Ishikawa (cell line): ENCODE results near the gene PRRG3.
A peak's percentile ranks its signal among the peaks of the same experiment; 100 is the strongest.

Experiments
- CEBPB ChIP-seq: IDR thresholded peaks from 2 replicates; pipeline ENCODE4 v1.6.1; 2012
- CREB1 ChIP-seq: IDR thresholded peaks from 2 replicates; pipeline ENCODE4 v1.6.1; 2012; ENCODE audit warnings: low read depth
- EGR1 ChIP-seq: IDR thresholded peaks from 2 replicates; pipeline ENCODE4 v1.6.1; 2012
- EP300 ChIP-seq: IDR thresholded peaks from 2 replicates; pipeline ENCODE4 v1.6.1; 2012; ENCODE audit warnings: borderline replicate concordance
- FOXM1 ChIP-seq: IDR thresholded peaks from 2 replicates; pipeline ENCODE4 v1.6.1; 2012; ENCODE audit warnings: low read depth, borderline replicate concordance
- MAX ChIP-seq: IDR thresholded peaks from 2 replicates; pipeline ENCODE4 v1.6.1; 2012
- NFIC ChIP-seq: IDR thresholded peaks from 2 replicates; pipeline ENCODE4 v1.6.1; 2012
- RAD21 ChIP-seq: IDR thresholded peaks from 2 replicates; pipeline ENCODE4 v1.6.1; 2012; ENCODE audit warnings: low read depth
- REST ChIP-seq: IDR thresholded peaks from 2 replicates; pipeline ENCODE4 v1.6.1; 2012; ENCODE audit warnings: low read depth, mild to moderate bottlenecking
- TAF1 ChIP-seq: IDR thresholded peaks from 2 replicates; pipeline ENCODE4 v1.6.1; 2012; ENCODE audit warnings: low read depth, mild to moderate bottlenecking
- TCF12 ChIP-seq: IDR thresholded peaks from 2 replicates; pipeline ENCODE4 v1.6.1; 2012; ENCODE audit warnings: low read depth
- TEAD4 ChIP-seq: IDR thresholded peaks from 2 replicates; pipeline ENCODE4 v1.6.1; 2012
- USF1 ChIP-seq: IDR thresholded peaks from 2 replicates; pipeline ENCODE4 v1.6.1; 2012
- YY1 ChIP-seq: IDR thresholded peaks from 2 replicates; pipeline ENCODE4 v1.6.1; 2012; ENCODE audit warnings: low read depth
- ZBTB7A ChIP-seq: IDR thresholded peaks from 2 replicates; pipeline ENCODE4 v1.6.1; 2012; ENCODE audit warnings: low read depth

PRRG3 gene

GRCh38 chrX:151712253-151712652 lies 17.0 kb downstream of the PRRG3 start:
- TF ChIP-seq CREB1, result no peak
- TF ChIP-seq REST, result no peak
- TF ChIP-seq TEAD4, result no peak
- no peak for TF ChIP-seq NFIC
- no peak for TF ChIP-seq ZBTB7A
- TF ChIP-seq MAX, result no peak
- TF ChIP-seq TAF1, result no peak
- TF ChIP-seq TCF12, result no peak
- no peak for TF ChIP-seq CEBPB
- TF ChIP-seq FOXM1, result no peak
- TF ChIP-seq USF1, result no peak
- TF ChIP-seq EP300, result no peak
- TF ChIP-seq YY1, result no peak
- no peak for TF ChIP-seq EGR1
- no peak for TF ChIP-seq RAD21

GRCh38 chrX:151713849-151714248 lies 18.6 kb downstream of the PRRG3 start:
- TF ChIP-seq FOXM1 (no peak), EGR1 (no peak), RAD21 (peak; percentile 58), REST (no peak), EP300 (no peak)

GRCh38 chrX:151714362-151714761 lies 19.1 kb downstream of the PRRG3 start:
- TF ChIP-seq NFIC (no peak), CEBPB (no peak), USF1 (no peak), TCF12 (no peak), EP300 (no peak), EGR1 (no peak), FOXM1 (no peak), MAX (no peak), CREB1 (no peak), TEAD4 (no peak), RAD21 (no peak), YY1 (no peak), REST (no peak), TAF1 (no peak), ZBTB7A (no peak)

GRCh38 chrX:151715752-151716151 lies 20.5 kb downstream of the PRRG3 start, which contains the start of gene FATE1:
TSS of gene FATE1 (plus strand) at chrX:151716035. CDS start at chrX:151716120, 85 bp downstream.
- TF ChIP-seq USF1 (no peak), FOXM1 (no peak), CEBPB (no peak), EGR1 (no peak), MAX (no peak), RAD21 (no peak), EP300 (no peak), TCF12 (no peak), NFIC (no peak), YY1 (no peak), TAF1 (no peak), REST (no peak), ZBTB7A (no peak), TEAD4 (no peak)
